ENCODE results near the gene TMBIM4.

The TMBIM4 gene

GRCh38 chr12:66119229-66119869, 50.4 kb downstream of the TMBIM4 start:
- H3K4me3 ChIP-seq (ENCODE audit: insufficient read depth, low read length, poor library complexity, severe bottlenecking), result no peak overlapping the region
- H3K9me3 ChIP-seq (ENCODE audit: insufficient read depth, low read length), result no peaks in the 10 kb centered on the region
- no peak for TF ChIP-seq CTCF (IDR thresholded peaks at IDR 0.05; ENCODE audit: insufficient read depth, low read length, poor library complexity, severe bottlenecking)
- TF ChIP-seq EZH2phosphoT487 (conservative IDR thresholded peaks at IDR 0.05; ENCODE audit: low read length), result no peak
- H3K27me3 ChIP-seq (ENCODE audit: low read length), result no peaks in the 10 kb centered on the region
- 0 out of 2 replicates have a peak, but pooled peaks cover 4% of the 10 kb centered on the region for H3K79me2 ChIP-seq (ENCODE audit: insufficient read depth, low read length)
- H3K9me2 ChIP-seq (replicated peaks; ENCODE audit: insufficient read depth, low read length), result no peaks in the 10 kb centered on the region
- H2AFZ ChIP-seq (ENCODE audit: low read depth, low read length, severe bottlenecking), result no peak overlapping the region
- no peaks in the 10 kb centered on the region for H3F3A ChIP-seq (ENCODE audit: insufficient read depth)
- H3K36me3 ChIP-seq (ENCODE audit: low read length), result peaks cover 13% of the 10 kb centered on the region; the same call in 1 of the 2 replicates
- no peak overlapping the region for H3K27ac ChIP-seq (ENCODE audit: low read depth, low read length)
- no peaks in the 10 kb centered on the region; the same call in 1 of the 2 replicates for H4K20me1 ChIP-seq (ENCODE audit: low read depth, low read length)
- H3K9ac ChIP-seq (ENCODE audit: low read length), result no peak overlapping the region
- no peak overlapping the region for H3K4me2 ChIP-seq (ENCODE audit: low read depth, low read length, poor library complexity, severe bottlenecking)

GRCh38 chr12:66118240-66118891, 51.4 kb downstream of the TMBIM4 start:
- peaks cover 7% of the 10 kb centered on the region; the same call in 1 of the 2 replicates for H3K36me3 ChIP-seq (ENCODE audit: low read length)
- H3K4me3 ChIP-seq (ENCODE audit: insufficient read depth, low read length, poor library complexity, severe bottlenecking), result no peak overlapping the region
- no peak overlapping the region for H3K4me2 ChIP-seq (ENCODE audit: low read depth, low read length, poor library complexity, severe bottlenecking)

GRCh38 chr12:66117242-66117641, 52.6 kb downstream of the TMBIM4 start:
- Histone ChIP-seq H3K4me3 (ENCODE audit: insufficient read depth, low read length, poor library complexity, severe bottlenecking) (no peak overlapping the region), H3F3A (ENCODE audit: insufficient read depth) (no peaks in the 10 kb centered on the region), H3K27ac (ENCODE audit: low read depth, low read length) (no peak overlapping the region), H2AFZ (ENCODE audit: low read depth, low read length, severe bottlenecking) (no peak overlapping the region), H3K9me2 (replicated peaks; ENCODE audit: insufficient read depth, low read length) (no peaks in the 10 kb centered on the region), H3K9me3 (ENCODE audit: insufficient read depth, low read length) (no peaks in the 10 kb centered on the region), H3K27me3 (ENCODE audit: low read length) (no peaks in the 10 kb centered on the region), H3K36me3 (ENCODE audit: low read length) (peaks cover under 1% of the 10 kb centered on the region; the same call in 1 of the 2 replicates), H3K79me2 (ENCODE audit: insufficient read depth, low read length) (no peaks in the 10 kb centered on the region), H4K20me1 (ENCODE audit: low read depth, low read length) (no peaks in the 10 kb centered on the region; the same call in 1 of the 2 replicates), H3K9ac (ENCODE audit: low read length) (no peak overlapping the region), H3K4me2 (ENCODE audit: low read depth, low read length, poor library complexity, severe bottlenecking) (no peak overlapping the region)
- TF ChIP-seq CTCF (IDR thresholded peaks at IDR 0.05; ENCODE audit: insufficient read depth, low read length, poor library complexity, severe bottlenecking) (no peak), EZH2phosphoT487 (conservative IDR thresholded peaks at IDR 0.05; ENCODE audit: low read length) (no peak)

More at GRCh38 chr12:66118240-66118891, 51.4 kb downstream of the TMBIM4 start:
- Histone ChIP-seq H3K27me3 (ENCODE audit: low read length) (no peaks in the 10 kb centered on the region), H3K9me2 (replicated peaks; ENCODE audit: insufficient read depth, low read length) (no peaks in the 10 kb centered on the region), H3K27ac (ENCODE audit: low read depth, low read length) (no peak overlapping the region), H3K9ac (ENCODE audit: low read length) (no peak overlapping the region), H4K20me1 (ENCODE audit: low read depth, low read length) (no peaks in the 10 kb centered on the region; the same call in 1 of the 2 replicates), H2AFZ (ENCODE audit: low read depth, low read length, severe bottlenecking) (no peak overlapping the region), H3F3A (ENCODE audit: insufficient read depth) (no peaks in the 10 kb centered on the region), H3K9me3 (ENCODE audit: insufficient read depth, low read length) (no peaks in the 10 kb centered on the region), H3K79me2 (ENCODE audit: insufficient read depth, low read length) (no peaks in the 10 kb centered on the region)
- TF ChIP-seq CTCF (IDR thresholded peaks at IDR 0.05; ENCODE audit: insufficient read depth, low read length, poor library complexity, severe bottlenecking), result no peak
- TF ChIP-seq EZH2phosphoT487 (conservative IDR thresholded peaks at IDR 0.05; ENCODE audit: low read length), result no peak
